ENCODE measurements around the gene WDR93.

Gene WDR93

DNA sequence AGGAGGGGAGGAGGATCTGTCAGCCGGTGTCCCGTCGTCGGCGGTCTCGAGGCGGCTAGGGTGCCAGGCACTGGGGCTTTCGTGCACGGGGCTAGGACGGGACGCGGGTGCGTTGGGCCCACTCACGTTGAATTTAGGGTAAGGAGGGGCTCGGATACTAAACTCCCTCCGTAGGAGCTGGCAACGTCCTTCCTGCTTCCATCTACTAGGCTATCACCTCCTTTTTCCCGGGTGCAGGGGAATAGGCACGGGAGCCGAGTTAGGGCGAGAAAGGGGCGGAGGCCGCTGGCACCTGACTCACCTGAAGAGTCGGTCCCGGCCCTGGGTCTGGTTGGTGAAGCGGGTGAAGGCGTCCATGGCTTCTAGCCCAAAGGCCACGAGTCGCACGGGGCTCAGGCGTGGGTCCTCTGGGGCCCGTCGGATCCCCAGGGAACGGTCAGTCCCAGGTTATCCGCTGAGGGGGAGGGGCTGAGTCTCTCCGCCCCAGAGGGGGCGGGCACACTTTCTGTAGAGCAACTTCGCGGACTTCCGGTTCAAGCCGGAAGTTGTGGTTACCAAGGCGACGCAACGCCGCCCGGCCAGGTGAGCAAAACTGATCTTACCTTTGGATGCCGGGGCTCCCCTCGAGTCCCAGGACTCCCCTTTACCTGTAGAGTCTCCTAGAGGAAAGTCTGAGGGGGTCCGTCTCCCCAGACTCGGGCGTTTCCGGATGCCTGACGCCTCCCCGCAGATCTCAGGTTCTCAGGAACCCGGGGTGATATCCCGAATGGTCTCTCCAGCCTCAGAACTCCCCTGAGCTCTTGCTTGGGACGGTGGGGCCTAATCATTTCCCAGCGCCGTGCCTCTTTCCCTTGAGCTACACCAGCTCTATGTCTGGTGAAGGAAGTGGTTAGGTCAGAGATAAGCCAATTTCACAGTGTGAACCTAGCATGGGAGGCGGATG lies at the start of gene WDR93, which contains the start of gene PEX11A:
Gene WDR93, plus strand, starts transcription at position 536 of the 943 bp plus-strand sequence. CDS start 10,936 bp downstream, outside the sequence.
Gene PEX11A, minus strand, starts transcription at position 479 of the 943 bp plus-strand sequence. Its CDS starts 122 bp downstream, at position 357.
- DNase-seq (ENCODE audit: low read depth), result no peak
- H3K4me3 ChIP-seq (ENCODE audit: low read depth, low read length), result peak within 1 kb of the TSS; percentile 93

DNA sequence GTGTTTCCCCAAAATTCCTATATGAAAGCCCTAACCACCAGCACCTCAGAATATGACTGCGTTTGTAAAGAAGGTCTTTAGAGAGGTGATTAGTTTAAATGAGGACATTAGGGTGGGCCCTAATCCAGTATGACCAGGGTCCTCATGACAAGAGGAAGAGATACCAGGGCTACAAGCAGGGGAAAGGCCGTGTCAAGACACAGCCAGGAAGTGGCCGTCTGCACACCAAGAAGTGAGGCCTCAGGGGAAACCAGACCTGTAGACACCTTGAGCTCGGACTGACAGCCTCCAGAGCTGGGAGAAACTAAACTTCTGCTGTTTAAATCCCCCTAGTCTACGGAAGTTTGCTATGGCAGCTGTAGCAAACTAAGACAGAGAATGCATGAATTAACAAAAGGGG lies 49.6 kb upstream of the WDR93 start:
- no peak for DNase-seq (ENCODE audit: low read depth)
- H3K4me3 ChIP-seq (ENCODE audit: low read depth, low read length), result no peak overlapping the region

DNA sequence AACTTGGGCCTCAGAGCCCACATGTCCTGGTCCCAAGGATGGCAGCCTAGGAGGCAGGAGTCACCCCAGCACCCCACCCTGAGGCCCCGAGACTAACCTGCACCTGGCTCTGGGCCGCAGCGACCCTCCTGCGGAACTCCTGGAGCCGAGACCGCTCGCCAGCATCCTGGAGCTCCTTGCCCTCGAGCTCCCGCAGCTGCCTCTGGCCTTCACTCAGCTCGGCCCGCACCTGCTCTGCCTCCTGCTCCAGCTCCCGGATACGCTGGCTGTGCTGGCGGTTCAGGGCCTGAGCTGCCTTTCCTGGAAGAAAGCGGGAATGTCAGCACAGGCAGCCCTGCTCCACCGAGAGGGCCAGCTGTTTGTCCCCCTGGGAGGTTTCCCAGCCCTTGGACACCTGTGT lies 48.5 kb upstream of the WDR93 start:
- no peak for DNase-seq (ENCODE audit: low read depth)
- H3K4me3 ChIP-seq (ENCODE audit: low read depth, low read length), result no peak overlapping the region

DNA sequence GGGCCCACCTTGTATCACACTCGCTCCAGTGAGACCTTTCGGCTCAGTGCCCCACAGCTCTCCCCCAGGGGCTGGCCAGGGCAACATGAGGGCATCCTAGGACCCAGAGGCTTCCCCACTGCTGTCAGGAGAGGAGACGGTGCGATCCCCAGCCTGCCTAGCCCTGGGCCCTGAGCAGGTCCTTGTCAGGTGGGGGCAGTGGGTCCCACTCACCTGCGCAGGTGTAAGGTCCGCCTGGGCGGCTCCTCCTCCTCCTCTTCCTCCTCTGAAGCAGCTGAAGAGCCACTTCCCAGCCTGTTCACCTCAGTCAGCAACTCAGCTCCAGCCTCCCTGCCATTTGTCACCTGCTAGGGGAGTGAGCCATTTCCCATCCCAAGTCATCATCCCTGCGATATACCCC lies 44.9 kb upstream of the WDR93 start:
- no peak for DNase-seq (ENCODE audit: low read depth)

DNA sequence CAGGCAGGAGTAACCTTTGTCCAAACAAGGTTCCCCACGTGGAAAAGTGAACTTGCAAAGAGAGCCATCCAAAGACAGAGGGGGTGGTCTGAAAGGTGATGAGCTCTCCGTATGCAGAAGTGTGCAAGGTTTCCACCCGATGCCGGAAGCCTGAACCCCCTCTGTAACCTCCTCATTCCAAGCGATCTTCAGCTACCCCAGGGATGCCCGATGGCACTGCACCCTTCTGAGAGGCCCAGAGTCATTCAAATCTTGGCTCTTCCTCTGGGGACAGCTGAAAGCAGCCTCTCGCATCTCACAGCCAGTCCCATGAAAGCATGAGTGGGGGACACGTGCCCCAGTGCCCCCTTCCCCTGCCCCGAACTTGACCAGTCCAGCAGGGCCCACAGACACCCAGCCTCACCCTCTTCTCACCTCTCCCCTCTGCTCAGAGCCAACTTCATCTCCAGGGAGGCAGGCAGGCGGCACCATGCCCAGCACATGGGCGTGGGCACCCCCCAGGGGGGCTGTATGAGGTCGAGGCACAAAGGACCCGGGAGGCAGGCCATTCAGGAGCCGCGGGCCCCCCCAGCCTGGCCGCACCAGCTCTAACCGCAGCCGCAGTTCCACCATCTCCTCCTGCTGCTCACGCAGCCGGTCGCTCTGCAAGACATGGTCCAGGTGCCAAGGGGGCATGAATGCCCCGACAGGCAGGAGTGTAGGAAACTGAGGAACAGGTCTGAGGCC lies 44.0 kb upstream of the WDR93 start:
- no peak overlapping the region for H3K4me3 ChIP-seq (ENCODE audit: low read depth, low read length)
- no peak for DNase-seq (ENCODE audit: low read depth)

More for the DNA sequence above, 44.9 kb upstream of the WDR93 start:
- H3K4me3 ChIP-seq (ENCODE audit: low read depth, low read length), result no peak overlapping the region

DNA sequence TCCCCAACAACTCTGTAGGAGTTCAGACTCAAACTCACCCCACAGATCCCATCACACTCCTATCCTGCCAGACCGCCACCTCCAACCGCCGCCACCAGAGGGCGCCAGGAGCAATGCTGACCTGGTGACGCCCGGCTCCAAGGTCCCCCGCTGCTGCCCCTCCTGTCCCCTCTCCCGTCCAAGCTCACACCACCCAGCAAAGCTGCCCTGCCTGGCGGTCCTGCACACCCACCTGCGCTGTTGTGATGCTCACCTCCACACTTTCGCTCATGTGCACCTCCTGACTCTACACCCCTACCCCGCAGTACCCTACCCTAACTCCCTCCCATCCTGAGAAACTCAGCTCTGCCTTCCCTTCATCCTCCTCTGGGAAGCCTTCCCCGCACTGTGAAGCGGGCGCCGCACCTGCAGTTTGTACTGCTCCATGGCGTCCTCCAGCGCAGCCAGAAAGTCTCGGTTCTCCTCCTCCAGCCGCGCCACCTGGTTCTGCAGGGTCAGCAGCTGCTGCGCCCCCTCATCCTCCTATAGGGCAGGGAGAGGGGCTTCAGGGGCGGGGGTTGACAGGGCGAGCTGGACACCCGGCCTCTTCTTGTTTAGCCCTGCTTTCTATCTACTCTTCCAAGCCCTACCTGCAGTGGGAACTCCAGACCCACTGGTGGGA lies 43.3 kb upstream of the WDR93 start:
- DNase-seq (ENCODE audit: low read depth), result no peak
- H3K4me3 ChIP-seq (ENCODE audit: low read depth, low read length), result no peak overlapping the region

DNA sequence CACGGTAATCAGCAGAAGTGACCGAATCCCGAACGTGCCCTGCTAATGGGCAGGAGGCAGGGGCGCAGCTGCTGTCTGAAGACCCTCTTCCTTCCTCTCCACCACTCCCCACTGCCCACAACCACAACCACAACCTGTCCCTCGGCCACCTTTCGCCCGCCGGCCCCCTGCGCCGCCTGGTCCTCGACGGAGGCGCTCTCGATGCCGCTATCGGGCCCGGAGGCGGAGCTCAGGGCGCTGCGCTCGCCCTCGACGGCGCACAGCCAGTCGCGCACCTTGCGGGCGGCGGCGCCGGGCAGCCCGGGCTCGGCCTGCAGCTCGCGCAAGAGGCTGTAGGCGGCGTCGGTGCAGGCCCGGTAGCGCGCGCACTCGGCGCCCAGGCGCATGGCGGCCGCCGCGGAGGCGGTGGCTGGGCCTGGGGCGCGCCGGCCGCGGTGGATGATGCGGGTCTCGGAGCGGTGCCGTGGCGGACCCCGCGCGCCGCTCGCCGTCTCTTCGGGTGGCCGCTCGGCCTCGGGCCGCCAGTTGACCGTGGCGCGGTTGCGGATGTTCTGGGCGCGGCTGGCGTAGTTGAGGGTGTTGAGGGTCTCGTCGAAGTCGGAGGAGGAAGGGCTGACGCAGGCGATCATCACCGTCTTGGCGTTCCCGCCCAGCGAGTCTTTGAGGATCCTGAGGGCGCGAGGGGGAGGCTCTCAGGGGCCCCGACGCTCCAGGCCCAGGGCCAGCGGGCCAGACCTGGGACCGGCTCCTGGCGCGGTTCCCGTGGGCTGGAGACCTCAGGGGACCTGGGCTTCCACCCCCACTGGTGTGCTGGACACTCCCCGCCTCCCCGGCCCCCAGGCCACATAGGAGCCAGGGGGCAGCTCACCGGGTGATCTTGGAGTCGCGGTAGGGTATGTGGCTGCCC lies 42.3 kb upstream of the WDR93 start:
- H3K4me3 ChIP-seq (ENCODE audit: low read depth, low read length), result no peak overlapping the region
- no peak for DNase-seq (ENCODE audit: low read depth)

DNA sequence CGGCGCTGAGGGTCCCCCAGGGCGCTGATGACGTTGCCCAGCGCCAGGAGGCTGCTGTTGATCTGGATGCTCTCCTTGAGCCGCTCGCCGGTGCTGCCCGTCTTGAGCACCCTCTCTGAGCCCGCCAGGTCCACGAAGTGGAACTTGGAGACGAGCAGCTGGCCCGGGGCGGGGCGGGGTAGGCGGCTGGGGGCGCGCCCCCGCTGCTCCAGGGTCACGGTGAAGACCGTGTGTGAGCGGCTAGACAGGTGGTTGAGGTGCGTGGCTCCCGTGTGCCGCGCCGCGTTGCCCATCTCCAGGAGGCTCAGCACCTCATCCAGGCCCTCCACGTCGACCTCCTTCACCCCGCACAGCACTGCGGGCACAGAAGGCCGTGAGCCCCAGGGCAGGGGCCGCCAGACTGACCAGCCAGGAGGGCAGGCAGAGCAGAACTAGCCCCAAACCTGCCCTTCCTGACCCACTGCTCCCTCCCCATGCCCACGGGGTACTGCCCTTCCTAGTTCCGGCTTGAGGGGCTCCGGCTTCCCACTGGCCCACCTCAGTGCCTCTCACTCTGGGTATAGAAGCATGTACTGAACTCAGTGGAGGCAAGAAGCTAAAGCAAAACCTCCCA lies 41.5 kb upstream of the WDR93 start:
- no peak for DNase-seq (ENCODE audit: low read depth)
- H3K4me3 ChIP-seq (ENCODE audit: low read depth, low read length), result no peak overlapping the region

DNA sequence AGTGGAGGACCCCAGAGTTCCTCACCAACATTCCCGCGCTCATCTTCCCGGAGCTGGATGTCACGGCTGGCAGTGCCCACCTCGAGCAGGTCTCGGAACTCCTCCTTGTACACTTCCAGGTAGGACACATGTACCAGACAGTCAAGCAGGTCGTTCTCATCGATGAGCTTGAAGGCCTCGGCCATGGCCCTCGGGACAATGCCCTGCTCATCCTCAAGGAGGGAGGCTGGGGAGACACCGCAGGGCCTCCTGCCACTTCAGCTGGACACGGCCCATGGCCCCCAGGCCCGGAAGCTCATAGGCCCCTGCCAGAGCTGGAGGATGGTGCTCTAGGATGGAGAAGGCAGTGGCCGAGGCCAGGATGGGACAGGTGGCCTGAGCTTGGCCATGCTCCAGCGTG lies 40.9 kb upstream of the WDR93 start:
- DNase-seq (ENCODE audit: low read depth), result no peak
- H3K4me3 ChIP-seq (ENCODE audit: low read depth, low read length), result no peak overlapping the region

DNA sequence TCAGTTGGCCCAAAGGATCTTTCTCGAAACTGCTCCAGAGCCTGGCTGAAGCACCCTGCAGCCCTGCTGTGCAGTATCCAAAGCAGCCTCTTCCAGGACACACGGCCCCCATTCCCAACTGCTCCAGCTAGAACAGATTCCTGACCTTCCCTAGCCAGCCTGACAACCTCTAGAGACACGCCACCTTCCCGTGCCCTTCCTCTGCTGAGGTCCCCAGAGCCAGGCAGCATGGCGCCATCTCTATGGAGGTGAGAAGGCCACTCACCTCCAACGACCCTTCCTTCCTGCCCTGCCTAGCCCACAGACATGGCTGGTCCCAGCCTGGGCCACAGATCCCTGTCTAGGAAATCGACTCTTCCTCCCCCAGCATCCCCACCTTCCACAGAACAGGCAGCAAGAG lies 38.5 kb upstream of the WDR93 start:
- H3K4me3 ChIP-seq (ENCODE audit: low read depth, low read length), result no peak overlapping the region
- DNase-seq (ENCODE audit: low read depth), result no peak

DNA sequence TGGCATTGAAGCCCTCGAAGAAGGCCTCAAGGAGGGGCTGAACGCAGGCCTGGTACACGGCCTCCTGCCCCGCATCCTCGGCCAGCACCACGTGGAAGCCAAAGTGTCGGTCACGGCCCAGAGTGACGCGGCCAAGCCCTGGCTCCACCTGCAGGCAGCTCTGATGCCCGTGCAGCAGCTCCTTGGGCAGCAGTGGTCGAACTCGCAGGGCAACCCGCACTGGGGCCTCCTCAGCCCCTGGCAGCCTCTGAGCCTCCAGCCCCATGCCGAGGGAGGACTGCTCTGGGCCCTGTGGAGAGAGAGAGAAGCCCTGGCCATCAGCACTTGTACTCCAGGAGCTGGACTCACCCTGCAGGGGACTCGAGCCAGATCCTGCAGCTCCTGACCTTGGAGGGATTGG lies 37.9 kb upstream of the WDR93 start:
- DNase-seq (ENCODE audit: low read depth), result no peak
- H3K4me3 ChIP-seq (ENCODE audit: low read depth, low read length), result no peak overlapping the region

DNA sequence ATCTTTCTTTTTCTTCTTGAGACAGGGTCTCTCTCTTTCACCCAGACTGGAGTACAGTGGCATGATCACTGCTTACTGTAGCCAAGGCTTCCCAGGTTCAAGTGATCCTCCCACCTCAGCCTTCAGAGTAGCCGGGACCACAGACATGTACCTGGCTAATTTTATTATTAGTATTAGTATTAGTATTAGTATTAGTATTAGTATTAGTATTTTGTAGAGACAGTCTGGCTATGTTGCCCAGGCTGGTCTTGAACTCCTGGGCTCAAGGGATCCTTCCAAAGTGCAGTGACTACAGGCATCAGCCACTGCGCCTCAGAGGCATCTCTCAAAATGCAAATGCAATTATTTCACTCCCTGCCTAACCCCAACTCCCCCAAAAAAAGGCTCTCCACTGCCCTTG lies 37.0 kb upstream of the WDR93 start:
- no peak overlapping the region for H3K4me3 ChIP-seq (ENCODE audit: low read depth, low read length)
- no peak for DNase-seq (ENCODE audit: low read depth)

DNA sequence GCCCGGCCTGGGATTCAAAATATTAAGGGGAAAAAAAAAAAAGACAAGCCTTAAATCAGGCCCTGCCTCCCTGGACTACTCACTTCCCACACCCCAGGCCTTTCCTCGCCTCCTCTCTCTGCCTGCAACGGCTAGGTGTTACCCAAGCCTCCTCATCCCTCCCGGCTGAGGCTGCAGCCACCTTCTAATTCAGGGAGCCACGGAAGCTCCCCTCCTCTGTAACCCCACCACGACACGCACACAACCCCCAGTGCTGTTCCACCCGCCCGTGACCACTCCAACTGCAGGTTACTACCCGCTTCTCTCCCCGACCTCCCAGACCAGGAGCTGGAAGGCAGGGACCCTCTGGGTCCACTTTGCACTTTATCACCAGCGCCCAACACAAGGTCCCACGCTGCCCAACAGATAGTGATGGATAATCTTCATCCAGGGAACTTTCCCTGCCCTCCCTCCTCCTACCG lies 36.3 kb upstream of the WDR93 start:
- peak overlapping the region; percentile 70 for H3K4me3 ChIP-seq (ENCODE audit: low read depth, low read length)
- no peak for DNase-seq (ENCODE audit: low read depth)

DNA sequence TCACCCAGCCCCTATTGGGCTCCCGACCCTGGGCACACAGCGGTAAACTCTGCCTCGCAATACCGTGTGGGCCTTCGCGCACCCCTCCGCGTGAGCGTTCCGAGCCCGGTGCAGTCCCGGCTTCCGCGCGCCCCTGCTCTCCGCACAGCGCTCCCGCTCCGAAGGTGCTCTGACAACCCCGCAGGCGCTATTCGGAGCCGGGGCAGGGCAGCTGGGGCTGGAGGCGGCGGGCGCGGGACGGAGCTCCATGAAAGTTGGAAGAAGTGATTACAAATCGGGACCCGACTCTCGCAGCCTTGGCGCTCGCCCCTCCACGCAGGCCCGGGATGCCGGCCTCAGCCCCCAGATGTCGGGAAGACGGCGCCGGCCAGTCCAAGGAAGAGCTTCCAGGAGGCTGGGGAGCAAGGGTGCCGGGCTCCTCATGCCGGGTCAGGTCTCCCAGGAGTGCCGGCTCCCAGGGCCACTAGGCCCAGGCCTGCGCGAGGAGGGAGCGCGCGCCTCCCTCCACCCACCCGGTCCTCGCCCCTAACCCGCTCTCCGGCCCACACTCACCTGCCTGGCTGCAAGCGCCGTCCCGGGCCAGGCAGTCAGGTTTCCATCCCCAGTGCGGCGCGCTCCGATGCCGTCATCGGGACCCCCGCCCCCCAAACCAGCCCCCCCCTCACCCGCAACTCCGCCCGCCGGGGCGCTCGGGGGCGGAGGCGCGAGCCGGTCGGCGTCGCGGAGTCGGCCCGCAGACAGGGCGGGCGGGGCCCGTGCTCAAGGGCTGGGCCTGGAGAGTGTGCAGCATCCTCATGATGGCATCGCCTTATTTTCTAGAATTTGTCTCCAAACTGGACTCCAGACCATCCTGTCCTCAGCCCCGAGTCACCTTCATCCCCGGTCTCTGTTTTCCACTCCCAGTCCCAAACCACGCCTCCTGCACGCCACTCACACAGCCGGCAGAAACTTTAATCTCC lies 35.5 kb upstream of the WDR93 start, which contains the start of gene KIF7:
Gene KIF7, minus strand, starts transcription at position 621 of the 959 bp plus-strand sequence. CDS start 2,537 bp downstream, outside the sequence.
- peak within 1 kb of the TSS; percentile 70 for H3K4me3 ChIP-seq (ENCODE audit: low read depth, low read length)
- DNase-seq (ENCODE audit: low read depth), result no peak

DNA sequence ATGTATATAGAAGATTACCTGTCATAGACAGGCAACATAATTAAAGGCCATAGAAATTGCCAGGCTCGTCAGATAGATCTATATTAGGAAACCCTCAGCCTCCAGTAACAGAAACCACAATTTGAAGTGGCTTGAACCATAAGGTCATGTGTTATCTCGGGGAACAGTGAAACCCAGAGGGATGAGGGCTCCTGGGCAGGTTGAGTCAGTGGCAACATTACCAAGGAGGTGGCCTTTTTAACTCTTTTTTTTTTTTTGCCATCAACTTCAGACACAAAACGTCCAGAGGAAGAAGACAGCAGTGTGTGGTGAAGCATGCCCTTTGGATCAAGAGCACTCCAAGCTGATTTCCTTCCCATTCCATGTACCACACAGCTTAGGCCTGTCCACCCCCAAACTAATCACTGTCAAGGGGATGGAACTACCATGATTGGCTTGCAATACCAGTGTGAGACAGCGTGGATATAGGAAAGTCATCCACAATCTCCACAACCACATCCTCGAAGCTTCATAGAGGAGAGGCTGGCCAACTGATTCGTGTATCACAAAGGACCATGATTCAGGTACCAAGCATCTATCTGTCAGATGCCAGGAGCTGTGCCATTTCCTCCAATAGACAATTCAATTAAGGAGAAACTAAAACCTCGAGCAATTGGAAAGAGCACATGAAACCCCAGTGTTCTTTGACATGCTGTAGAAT lies 34.3 kb upstream of the WDR93 start:
- no peak overlapping the region for H3K4me3 ChIP-seq (ENCODE audit: low read depth, low read length)
- no peak for DNase-seq (ENCODE audit: low read depth)

DNA sequence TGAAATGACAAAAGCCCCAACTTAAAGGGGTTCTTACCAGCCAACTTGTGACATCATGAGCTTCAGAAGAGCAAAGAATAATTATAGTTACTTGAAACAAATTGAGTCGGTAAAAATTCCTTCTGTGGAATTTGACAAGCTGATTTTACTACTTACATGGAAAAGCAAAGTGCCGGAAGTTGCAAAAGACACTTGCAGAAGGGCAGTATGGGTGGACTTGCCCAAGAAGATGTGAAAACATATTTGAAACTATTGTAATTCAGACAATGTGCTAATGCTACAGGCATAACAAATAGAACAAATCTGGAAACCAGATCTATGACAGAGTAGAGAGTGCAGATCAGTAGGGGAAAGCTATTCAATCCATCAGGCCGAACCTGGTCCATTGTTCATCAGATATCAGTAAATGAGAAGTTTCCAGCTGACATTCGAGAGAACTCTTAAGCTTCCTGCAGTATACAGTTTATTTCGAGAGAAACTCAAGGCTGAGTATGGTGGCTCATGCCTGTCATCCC lies 32.9 kb upstream of the WDR93 start:
- no peak overlapping the region for H3K4me3 ChIP-seq (ENCODE audit: low read depth, low read length)
- DNase-seq (ENCODE audit: low read depth), result no peak

DNA sequence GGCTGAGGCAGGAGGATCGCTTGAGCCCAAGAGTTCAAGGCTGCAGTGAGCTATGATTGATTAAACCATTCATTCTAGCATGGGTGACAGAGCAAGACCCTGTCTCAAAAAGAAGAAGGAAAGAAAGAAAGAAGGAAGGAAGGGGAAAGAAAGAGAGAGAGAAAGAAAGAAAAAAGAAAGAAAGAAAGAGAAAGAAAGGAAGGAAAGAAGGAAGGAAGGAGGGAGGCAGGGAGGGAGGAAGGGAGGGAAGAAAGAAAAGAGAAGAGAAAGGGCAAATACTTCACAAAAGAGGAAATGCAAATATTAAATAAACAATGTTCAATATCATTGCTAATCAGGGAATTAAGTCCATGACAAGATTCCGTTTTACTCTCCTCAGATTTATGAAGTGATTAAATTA lies 31.3 kb upstream of the WDR93 start:
- no peak overlapping the region for H3K4me3 ChIP-seq (ENCODE audit: low read depth, low read length)
- DNase-seq (ENCODE audit: low read depth), result no peak

Measured in skeletal muscle cell (primary cell).